Esophagus muscularis mucosa (tissue), 4 donors: ENCODE data around the gene SOX15. TPM values are rescaled to one million over a fixed set of nuclear protein-coding genes. Genes with fewer than 3 reads are reported as not detected.

Experiments used
- DNase-seq: peaks from one replicate; pipeline ENCODE4 v3.0.0-alpha.2; 2017; ENCODE audit errors: extremely low spot score
- H3K27ac ChIP-seq, 4 donors: fragments of 200-600 bp; sonication (generic); replicated peaks in 1 of 4; 1 replicate in 3 of 4; 2 replicates in 1 of 4; pipeline ENCODE4 v1.5.1; 2016 to 2019; ENCODE audit warnings: mild to moderate bottlenecking in 1 of 4
- H3K27me3 ChIP-seq, 4 donors: fragments of 200-600 bp; sonication (generic); one replicate each; pipeline versions ENCODE4 v1.5.1 to v1.6.0; 2016 to 2019
- H3K36me3 ChIP-seq, 4 donors: fragments of 200-600 bp; sonication (generic); one replicate each; pipeline ENCODE4 v1.5.1; 2016 to 2019
- H3K4me1 ChIP-seq, 4 donors: fragments of 200-600 bp; sonication (generic); one replicate each; pipeline ENCODE4 v1.5.1; 2016 to 2019
- H3K4me3 ChIP-seq, 4 donors: fragments of 200-600 bp; sonication (generic); 1 replicate in 2 of 4; 2 replicates in 2 of 4; pipeline ENCODE4 v1.5.1; 2016 to 2019; ENCODE audit warnings: mild to moderate bottlenecking in 4 of 4, moderate library complexity in 1 of 4
- H3K9me3 ChIP-seq, 4 donors: fragments of 200-600 bp; sonication (generic); 1 replicate in 3 of 4; 2 replicates in 1 of 4; pipeline ENCODE4 v1.5.1; 2016 to 2019
- EP300 ChIP-seq: sonication (generic); formaldehyde crosslinking; IDR thresholded peaks from one replicate; pipeline ENCODE4 v1.6.1; 2017; ENCODE audit warnings: antibody characterized with exemption
- POLR2A ChIP-seq: fragments of 450-650 bp; IDR thresholded peaks from one replicate; pipeline ENCODE4 v1.6.1; 2017; ENCODE audit warnings: antibody characterized with exemption, moderate library complexity, mild to moderate bottlenecking, low read depth
- POLR2AphosphoS5 ChIP-seq, 2 donors: sonication (generic); formaldehyde crosslinking; IDR thresholded peaks; one replicate each; pipeline ENCODE4 v1.6.1; 2017; ENCODE audit warnings: antibody characterized with exemption in 2 of 2
- WGBS: methylation state at CpG from one replicate; pipeline ENCODE4 v1.1.5; 2018; 5-methylcytosine and 5-hydroxymethylcytosine counted together
- intact Hi-C: fragments of 100-400 bp; cut with DNase I; formaldehyde crosslinking; loops from one replicate; pipeline ENCODE4 v1.15.1; 2023
- total RNA-seq, 4 donors: library from RNA; depleted of rRNA; stranded (reverse); fragments of >200 nt; gene quantifications; one replicate each; pipeline versions ENCODE4 v1.1.0 to v1.2.1, GENCODE V29; 2016
- TF ChIP-seq, protein P1 (sequence below), 3 experiments: fragments of 200-600 bp in 2 of 3; fragments of 450-650 bp in 1 of 3; sonication (generic) in 2 of 3; IDR thresholded peaks; one replicate each; pipeline ENCODE4 v1.5.1; 2017 to 2019; ENCODE audit warnings: antibody characterized with exemption in 3 of 3, mild to moderate bottlenecking in 2 of 3, moderate library complexity in 1 of 3

Gene SOX15
- total RNA-seq: 10 to 100 TPM in 2 of 4 donors, 1 to 10 TPM in 2; 2.9 to 14.6 (median 10.9) TPM

DNA sequence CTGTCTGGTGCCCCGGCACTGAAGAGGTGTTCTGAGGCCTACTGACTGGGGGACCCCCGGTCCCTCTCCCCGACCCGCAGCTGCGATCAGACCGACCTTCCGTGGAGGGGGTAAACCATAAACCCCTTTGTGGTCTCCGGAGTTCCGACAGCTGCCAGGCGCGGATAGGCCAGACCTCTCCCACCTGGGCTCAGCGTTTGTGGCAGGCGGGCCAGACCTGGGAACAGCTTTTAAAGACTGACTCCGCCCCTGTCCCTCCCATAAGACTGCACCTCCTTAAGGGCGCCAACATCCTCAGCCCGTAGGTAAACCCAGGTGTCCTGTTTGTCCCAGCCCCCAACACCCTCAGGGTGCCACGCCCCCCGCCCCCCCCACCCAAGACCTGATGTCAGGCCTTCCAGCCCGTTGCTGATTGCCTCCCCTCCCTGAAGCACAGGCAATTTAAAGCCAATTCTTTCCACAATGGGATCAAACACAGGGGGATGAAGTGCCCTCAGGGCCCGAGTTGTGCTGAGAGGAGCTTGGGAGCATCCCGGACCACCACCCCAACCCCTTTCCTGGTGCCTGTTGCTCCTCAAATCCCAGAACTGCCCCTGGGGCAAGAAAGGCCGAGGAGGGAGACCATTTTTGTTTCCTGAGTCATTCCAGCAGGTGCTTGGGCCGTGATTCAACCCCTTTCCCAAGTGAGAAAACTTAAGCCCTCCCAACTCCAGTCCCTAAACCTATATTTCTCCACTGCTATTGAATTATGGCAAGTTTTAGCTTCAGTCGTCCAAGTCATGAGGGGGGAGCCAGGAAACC lies at the start of gene SOX15:
Gene SOX15 (minus strand): TSS at position 204 of the 801 bp plus-strand sequence. CDS start 418 bp downstream, outside the sequence.
- intact Hi-C loops: loop anchor here (2.0 kb wide), 1 partner anchor 75 kb away; no protein-coding TSS in a partner anchor
- H3K36me3 ChIP-seq: peaks cover 40 to 61% (median 59%) of the 10 kb centered on the region in 4 donors
- no peak for DNase-seq
- H3K4me3 ChIP-seq: peak within 1 kb of the TSS; percentile 61 to 64 (median 62)
- H3K9me3 ChIP-seq: no peaks in the 10 kb centered on the region
- peaks cover 27 to 54% (median 49%) of the 10 kb centered on the region in 4 donors for H3K4me1 ChIP-seq
- peak within 1 kb of the TSS; percentile 78 to 86 (median 83) for H3K27ac ChIP-seq
- TF ChIP-seq POLR2AphosphoS5 (IDR thresholded peaks at IDR 0.05): no peak
- TF ChIP-seq POLR2A: no peak
- H3K27me3 ChIP-seq: no peaks in the 10 kb centered on the region
- WGBS: 57% methylated on average over 16 of the region's 24 CpGs

GRCh38 chr17:7636163-7636562 lies 46.3 kb upstream of the SOX15 start:
- H3K27ac ChIP-seq: no peak overlapping the region
- H3K9me3 ChIP-seq: no peaks in the 10 kb centered on the region
- intact Hi-C loops: no loop called here
- WGBS: 73% methylated on average over 5 of the region's 5 CpGs
- TF ChIP-seq EP300 (no peak), POLR2AphosphoS5 (IDR thresholded peaks at IDR 0.05) (no peak), POLR2A (no peak)
- TF ChIP-seq, protein P1, sequence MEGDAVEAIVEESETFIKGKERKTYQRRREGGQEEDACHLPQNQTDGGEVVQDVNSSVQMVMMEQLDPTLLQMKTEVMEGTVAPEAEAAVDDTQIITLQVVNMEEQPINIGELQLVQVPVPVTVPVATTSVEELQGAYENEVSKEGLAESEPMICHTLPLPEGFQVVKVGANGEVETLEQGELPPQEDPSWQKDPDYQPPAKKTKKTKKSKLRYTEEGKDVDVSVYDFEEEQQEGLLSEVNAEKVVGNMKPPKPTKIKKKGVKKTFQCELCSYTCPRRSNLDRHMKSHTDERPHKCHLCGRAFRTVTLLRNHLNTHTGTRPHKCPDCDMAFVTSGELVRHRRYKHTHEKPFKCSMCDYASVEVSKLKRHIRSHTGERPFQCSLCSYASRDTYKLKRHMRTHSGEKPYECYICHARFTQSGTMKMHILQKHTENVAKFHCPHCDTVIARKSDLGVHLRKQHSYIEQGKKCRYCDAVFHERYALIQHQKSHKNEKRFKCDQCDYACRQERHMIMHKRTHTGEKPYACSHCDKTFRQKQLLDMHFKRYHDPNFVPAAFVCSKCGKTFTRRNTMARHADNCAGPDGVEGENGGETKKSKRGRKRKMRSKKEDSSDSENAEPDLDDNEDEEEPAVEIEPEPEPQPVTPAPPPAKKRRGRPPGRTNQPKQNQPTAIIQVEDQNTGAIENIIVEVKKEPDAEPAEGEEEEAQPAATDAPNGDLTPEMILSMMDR (IDR thresholded peaks at IDR 0.05): no peak
- no peaks in the 10 kb centered on the region for H3K27me3 ChIP-seq
- H3K4me1 ChIP-seq: peaks cover 0 to 4% (median 0%) of the 10 kb centered on the region in 4 donors
- H3K36me3 ChIP-seq: no peaks in the 10 kb centered on the region
- H3K4me3 ChIP-seq: no peak overlapping the region
- DNase-seq: no peak

GRCh38 chr17:7634384-7634783 lies 44.5 kb upstream of the SOX15 start:
- Histone ChIP-seq H3K27ac (no peak overlapping the region), H3K4me3 (no peak overlapping the region), H3K36me3 (no peaks in the 10 kb centered on the region), H3K4me1 (peaks cover 0 to 4% (median 0%) of the 10 kb centered on the region in 4 donors), H3K27me3 (no peaks in the 10 kb centered on the region), H3K9me3 (no peaks in the 10 kb centered on the region)
- 19% methylated on average over 5 of the region's 5 CpGs for WGBS
- intact Hi-C loops: no loop called here
- no peak for TF ChIP-seq POLR2A
- TF ChIP-seq POLR2AphosphoS5 (IDR thresholded peaks at IDR 0.05): peak in 1 of 2 donors; percentile 20
- TF ChIP-seq, protein P1 (IDR thresholded peaks at IDR 0.05): peak; percentile 23 to 45 (median 40)
- TF ChIP-seq EP300: no peak
- DNase-seq: no peak

DNA sequence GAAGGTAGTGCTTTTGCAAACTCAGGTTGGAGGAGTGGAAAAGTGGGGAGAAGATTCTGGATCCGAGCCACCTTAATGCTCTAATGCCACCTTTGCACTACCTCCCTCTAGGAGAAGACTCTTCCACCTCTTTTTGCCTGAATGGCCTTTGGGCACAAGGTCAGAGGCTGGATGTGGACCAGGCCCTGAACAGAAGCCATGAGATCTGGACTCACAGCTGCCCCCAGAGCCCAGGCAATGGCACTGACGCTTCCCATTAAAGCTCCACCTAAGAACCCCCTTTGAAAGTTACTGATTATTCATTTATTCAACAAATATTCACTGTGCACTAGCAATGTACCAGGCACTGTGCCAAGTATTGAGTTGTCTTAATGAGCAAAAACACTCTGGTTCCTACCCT lies 43.2 kb upstream of the SOX15 start:
- Histone ChIP-seq H3K36me3 (no peaks in the 10 kb centered on the region), H3K4me1 (peaks cover 0 to 7% (median 3%) of the 10 kb centered on the region in 4 donors), H3K27me3 (no peaks in the 10 kb centered on the region), H3K4me3 (no peak overlapping the region), H3K27ac (no peak overlapping the region), H3K9me3 (no peaks in the 10 kb centered on the region)
- no peak for DNase-seq
- no peak for TF ChIP-seq EP300
- 95% methylated on average over 2 of the region's 2 CpGs for WGBS
- intact Hi-C loops: loop anchor here (2.0 kb wide), 1 partner anchor 54 kb away; the partner anchor contains the start of gene TP53

- Histone ChIP-seq H3K27ac (no peak overlapping the region), H3K4me3 (no peak overlapping the region), H3K27me3 (no peaks in the 10 kb centered on the region), H3K9me3 (no peaks in the 10 kb centered on the region), H3K4me1 (peaks cover 0 to 10% (median 7%) of the 10 kb centered on the region in 4 donors), H3K36me3 (no peaks in the 10 kb centered on the region)
- no peak for DNase-seq
- intact Hi-C loops: loop anchor here (2.0 kb wide), 1 partner anchor 54 kb away; the partner anchor contains the start of gene TP53
- 56% methylated on average over 6 of the region's 6 CpGs for WGBS
- TF ChIP-seq, protein P1 (IDR thresholded peaks at IDR 0.05): peak; percentile 40 to 52 (median 50)
- no peak for TF ChIP-seq POLR2A
Observed at GRCh38 chr17:7632492-7632894, 42.6 kb upstream of the SOX15 start.
